Heart left ventricle (tissue), 16 donors: Measurements from ENCODE around the gene RHOB. TPM values are rescaled to one million over a fixed set of nuclear protein-coding genes. Genes with fewer than 3 reads are reported as not detected.
"Not testable (repeated sequence)": the region's sequence is repeated elsewhere in the genome, so short reads cannot be mapped to it uniquely, and the experiment has no call there.

ENCODE experiments used
- ATAC-seq, 4 donors: fragments of 200-7000 bp; cut with Tn5 transposase; one replicate each; pipeline ENCODE4 v1.9.1; 2020 to 2022; ENCODE audit warnings: moderate library complexity in 4 of 4, mild to moderate bottlenecking in 3 of 4, moderate number of reproducible peaks in 1 of 4
- DNase-seq, 5 donors: peaks; one replicate each; pipeline ENCODE4 v3.0.0-alpha.2; 2020
- H3K27ac ChIP-seq, 12 donors: fragments of 200-600 bp; sonication (generic) in 4 of 12; one replicate each; pipeline versions ENCODE4 v1.5.0 to v1.8.0; 2016 to 2022; ENCODE audit warnings: mild to moderate bottlenecking in 2 of 12
- H3K27me3 ChIP-seq, 9 donors: fragments of 200-600 bp; sonication (generic) in 2 of 9; one replicate each; pipeline versions ENCODE4 v1.5.1 to v1.8.0; 2016 to 2022; ENCODE audit warnings: mild to moderate bottlenecking in 3 of 9
- H3K36me3 ChIP-seq, 9 donors: fragments of 200-600 bp; sonication (generic) in 2 of 9; one replicate each; pipeline versions ENCODE4 v1.5.0 to v1.8.0; 2018 to 2022; ENCODE audit warnings: mild to moderate bottlenecking in 2 of 9
- H3K4me1 ChIP-seq, 12 donors: fragments of 200-600 bp; sonication (generic) in 4 of 12; one replicate each; pipeline versions ENCODE4 v1.5.0 to v1.8.0; 2016 to 2022; ENCODE audit warnings: mild to moderate bottlenecking in 3 of 12
- H3K4me3 ChIP-seq, 12 donors: fragments of 200-600 bp; sonication (generic) in 4 of 12; one replicate each; pipeline versions ENCODE4 v1.5.0 to v1.8.0; 2017 to 2022; ENCODE audit warnings: mild to moderate bottlenecking in 9 of 12, moderate library complexity in 4 of 12
- H3K9me3 ChIP-seq, 12 donors: fragments of 200-600 bp; sonication (generic) in 4 of 12; one replicate each; pipeline versions ENCODE4 v1.5.0 to v1.8.0; 2016 to 2022; ENCODE audit warnings: mild to moderate bottlenecking in 1 of 12
- POLR2A ChIP-seq, 2 donors: fragments of 450-650 bp; IDR thresholded peaks; one replicate each; pipeline ENCODE4 v1.6.1; 2017; ENCODE audit warnings: antibody characterized with exemption in 2 of 2, mild to moderate bottlenecking in 2 of 2, moderate library complexity in 2 of 2
- WGBS, 4 donors: extraction: QIAGEN DNeasy Blood & Tissue Kit in 2 of 4; methylation state at CpG; one replicate each; pipeline versions ENCODE4 v1.1.5 to v1.1.7; 2013 to 2018; 5-methylcytosine and 5-hydroxymethylcytosine counted together
- intact Hi-C, 10 donors: fragments of 100-400 bp; cut with DNase I; formaldehyde crosslinking; loops; one replicate each; pipeline versions ENCODE4 v1.11.1 to v1.14.2; 2022
- polyA plus RNA-seq, 2 donors: library from polyadenylated mRNA; stranded (reverse); fragments of 200-250 nt; gene quantifications; one replicate each; pipeline ENCODE4 v1.2.3, GENCODE V29; 2013
- total RNA-seq, 9 donors: library from RNA; depleted of rRNA in 2 of 9; stranded (reverse); fragments of >200 nt in 2 of 9; fragmentation: NEBNext Ultra II Directional in 3 of 9; extraction: Animal tissue kit (Norgen Biotek cat#: 25700) in 3 of 9; gene quantifications; one replicate each; pipeline versions ENCODE4 v1.1.0 to v1.2.4, GENCODE V29; 2016 to 2023
- TF ChIP-seq, protein P1 (sequence below), 12 donors: fragments of 200-600 bp; sonication (generic) in 4 of 12; IDR thresholded peaks; one replicate each; pipeline versions ENCODE4 v1.5.0 to v1.8.0; 2018 to 2022; ENCODE audit warnings: antibody characterized with exemption in 12 of 12, mild to moderate bottlenecking in 5 of 12
- donor health status: ischemic (EF 13 %, LVEDD 7.1; RV severe dilation, severe dysfunction).
- donor health status: healthy with polysubstance abuse.
- donor health status: DM: no; HTN: yes; CAD: no.
- donor health status: DM: no; HTN: no; CAD: no.
- donor health status: ischemic (EF 25% LVEDD 6.9; RV normal size, moderate dysfunction).
- donor health status: ischemic (EF 25% LVEDD 5.7; RV mildly dilated, moderate dysfunction).
- donor health status: healthy.
- donor health status: DM: yes; HTN: yes; CAD: no.
- donor health status: ischemic (EF 35%, LVEDD 5.7; RV mildly dilated, moderate dysfunction).
- donor health status: nonischemic (EF 11% LVEDD 7.7; RV severe dilation, severe dysfunction).
- donor health status: DM: yes; HTN: yes; CAD: no.
- donor health status: PGD.
- donor health status: ischemic (EF 29% LVEDD 5.4; RV normal size, mild dysfunction).
- donor health status: nonischemic (EF 23%, LVEDD 6.1; RV moderate dilation, normal function).

RHOB gene
- total and polyA plus RNA-seq, 11 donors, result 105 to 429 (median 169) TPM

DNA sequence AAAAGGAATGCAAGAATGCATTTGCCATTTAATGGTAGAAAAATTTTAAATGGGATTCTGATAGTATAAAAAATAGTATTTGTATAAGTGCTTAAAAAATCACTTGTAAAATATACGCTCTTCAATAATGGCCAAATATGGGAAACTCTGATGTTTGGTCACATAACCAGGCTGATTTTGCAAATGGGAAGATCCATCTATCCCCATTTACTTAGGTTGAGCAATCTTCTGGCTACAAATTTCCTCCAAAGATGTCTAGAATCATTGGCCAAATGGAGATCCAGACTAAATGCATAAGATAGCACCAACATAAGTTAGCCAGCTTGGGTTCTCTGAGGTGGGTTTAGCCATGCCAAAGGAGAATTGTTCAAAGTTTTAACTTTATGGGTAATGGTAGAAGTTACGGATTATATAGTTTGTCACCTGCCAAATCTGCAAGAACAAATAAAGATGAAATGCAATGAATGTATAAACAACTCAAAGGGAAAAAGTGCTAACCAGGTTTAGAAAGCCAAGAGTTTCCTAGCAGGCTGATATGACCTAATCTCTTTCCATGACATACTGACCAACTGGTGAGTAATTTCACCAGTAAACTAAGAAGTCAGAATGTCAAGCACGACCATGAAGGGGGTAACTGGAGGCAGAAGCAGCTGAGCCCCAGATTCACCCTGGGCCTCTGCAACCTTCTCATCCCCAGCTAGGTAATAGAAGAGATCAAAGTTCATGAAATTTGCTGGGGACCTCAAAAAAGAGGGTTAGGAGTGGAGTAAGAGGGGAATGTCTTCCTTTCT is 10.0 kb downstream of the RHOB start:
- 87 to 91% (median 89%) methylated on average over 3 of the region's 3 CpGs for WGBS, 4 donors
- Histone ChIP-seq H3K4me1 (peaks cover 0 to 9% (median 2%) of the 10 kb centered on the region in 12 donors), H3K36me3 (no peaks in the 10 kb centered on the region), H3K27ac (peak overlapping the region in 1 of 12 donors; percentile 52), H3K4me3 (no peak overlapping the region), H3K9me3 (peaks cover 0 to 5% (median 0%) of the 10 kb centered on the region in 12 donors), H3K27me3 (no peaks in the 10 kb centered on the region)
- intact Hi-C loops, result loop anchor here in 2 of 10 donors (10.0 kb wide), 1 partner anchor 68 kb away; no protein-coding TSS in a partner anchor
- TF ChIP-seq, protein P1, sequence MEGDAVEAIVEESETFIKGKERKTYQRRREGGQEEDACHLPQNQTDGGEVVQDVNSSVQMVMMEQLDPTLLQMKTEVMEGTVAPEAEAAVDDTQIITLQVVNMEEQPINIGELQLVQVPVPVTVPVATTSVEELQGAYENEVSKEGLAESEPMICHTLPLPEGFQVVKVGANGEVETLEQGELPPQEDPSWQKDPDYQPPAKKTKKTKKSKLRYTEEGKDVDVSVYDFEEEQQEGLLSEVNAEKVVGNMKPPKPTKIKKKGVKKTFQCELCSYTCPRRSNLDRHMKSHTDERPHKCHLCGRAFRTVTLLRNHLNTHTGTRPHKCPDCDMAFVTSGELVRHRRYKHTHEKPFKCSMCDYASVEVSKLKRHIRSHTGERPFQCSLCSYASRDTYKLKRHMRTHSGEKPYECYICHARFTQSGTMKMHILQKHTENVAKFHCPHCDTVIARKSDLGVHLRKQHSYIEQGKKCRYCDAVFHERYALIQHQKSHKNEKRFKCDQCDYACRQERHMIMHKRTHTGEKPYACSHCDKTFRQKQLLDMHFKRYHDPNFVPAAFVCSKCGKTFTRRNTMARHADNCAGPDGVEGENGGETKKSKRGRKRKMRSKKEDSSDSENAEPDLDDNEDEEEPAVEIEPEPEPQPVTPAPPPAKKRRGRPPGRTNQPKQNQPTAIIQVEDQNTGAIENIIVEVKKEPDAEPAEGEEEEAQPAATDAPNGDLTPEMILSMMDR (IDR thresholded peaks at IDR 0.05), result no peak
- no peak for TF ChIP-seq POLR2A (IDR thresholded peaks at IDR 0.05)
- no peak for DNase-seq
- no peak for ATAC-seq

DNA sequence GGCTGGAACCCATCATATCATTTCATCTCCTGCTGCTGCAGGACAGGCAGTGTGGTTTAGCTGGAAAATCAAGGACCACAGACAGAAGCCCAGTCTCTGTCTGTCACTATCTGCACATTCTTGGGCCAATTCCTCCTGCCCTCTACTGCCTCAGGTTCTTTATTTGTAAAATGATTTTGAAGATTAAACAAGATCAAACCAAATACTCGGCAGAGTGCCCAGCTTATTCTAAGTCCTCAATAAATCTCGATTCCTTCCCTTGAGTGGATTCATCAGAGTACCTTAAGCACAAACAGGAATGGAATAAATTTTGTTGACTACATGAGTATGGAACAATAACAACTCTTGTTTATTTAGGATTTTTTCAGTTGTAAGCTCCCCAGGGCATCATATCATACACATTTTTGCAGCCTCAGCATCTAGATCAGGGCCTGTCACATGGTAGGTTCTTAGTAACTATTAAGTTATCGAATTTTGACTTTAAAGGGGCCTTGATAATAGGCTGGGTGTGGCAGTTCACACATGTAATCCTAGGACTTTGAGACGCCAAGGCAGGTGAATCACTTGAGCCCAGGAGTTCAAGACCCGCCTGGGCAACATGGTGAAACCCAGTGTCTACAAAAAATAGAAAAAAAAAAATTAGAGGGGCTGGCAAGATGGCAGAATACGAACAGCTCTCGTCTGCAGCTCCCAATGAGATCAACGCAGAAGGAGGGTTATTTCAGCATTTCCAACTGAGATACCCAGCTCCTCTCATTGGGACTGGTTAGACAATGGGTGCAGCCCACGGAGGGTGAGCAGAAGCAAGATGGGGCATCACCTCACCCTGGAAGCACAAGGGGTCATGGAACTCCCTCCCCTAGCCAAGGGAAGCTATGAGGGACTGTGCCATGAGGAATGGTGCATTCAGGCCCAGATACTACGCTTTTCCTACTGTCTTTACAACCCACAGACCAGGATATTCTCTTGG is 11.1 kb downstream of the RHOB start:
- H3K36me3 ChIP-seq, result no peaks in the 10 kb centered on the region
- no peaks in the 10 kb centered on the region for H3K27me3 ChIP-seq
- peaks cover 0 to 5% (median 0%) of the 10 kb centered on the region in 12 donors for H3K9me3 ChIP-seq
- intact Hi-C loops, result loop anchor here in 2 of 10 donors (10.0 kb wide), 1 partner anchor 67 kb away; no protein-coding TSS in a partner anchor
- 92 to 97% (median 96%) methylated on average over 10 of the region's 10 CpGs for WGBS, 4 donors
- peak overlapping the region in 1 of 12 donors; percentile 52 for H3K27ac ChIP-seq
- TF ChIP-seq, protein P1 (IDR thresholded peaks at IDR 0.05), result no peak
- TF ChIP-seq POLR2A (IDR thresholded peaks at IDR 0.05), result no peak
- peaks cover 0 to 3% (median 0%) of the 10 kb centered on the region in 12 donors for H3K4me1 ChIP-seq
- DNase-seq (no peak), ATAC-seq (no peak)
- H3K4me3 ChIP-seq, result no peak overlapping the region

DNA sequence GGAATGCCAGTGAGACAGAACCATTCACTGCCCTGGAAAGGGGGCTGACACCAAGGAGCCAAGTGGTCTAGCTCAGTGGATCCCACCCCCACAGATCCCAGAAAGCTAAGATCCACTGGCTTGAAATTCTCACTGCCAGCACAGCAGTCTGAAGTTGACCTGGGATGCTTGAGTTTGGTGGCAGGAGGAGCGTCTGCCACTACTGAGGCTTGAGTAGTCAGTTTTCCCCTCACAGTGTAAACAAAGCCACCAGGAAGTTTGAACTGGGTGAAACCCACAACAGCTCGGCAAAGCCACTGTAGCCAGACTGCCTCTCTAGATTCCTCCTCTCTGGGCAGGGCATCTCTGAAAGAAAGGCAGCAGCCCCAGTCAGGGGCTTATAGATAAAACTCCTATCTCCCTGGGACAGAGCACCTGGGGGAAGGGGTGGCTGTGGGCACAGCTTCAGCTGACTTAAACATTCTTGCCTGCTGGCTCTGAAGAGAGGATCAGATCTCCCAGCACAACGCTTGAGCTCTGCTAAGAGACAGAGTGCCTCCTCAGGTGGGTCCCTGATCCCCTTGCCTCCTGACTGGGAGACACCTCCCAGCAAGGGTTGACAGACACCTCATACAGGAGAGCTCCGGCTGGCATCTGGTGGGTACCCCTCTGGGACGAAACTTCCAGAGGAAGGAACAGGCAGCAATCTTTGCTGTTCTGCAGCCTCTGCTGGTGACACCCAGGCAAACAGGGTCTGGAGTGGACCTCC is 12.0 kb downstream of the RHOB start:
- not testable (repeated sequence) for H3K27ac ChIP-seq, H3K9me3 ChIP-seq, DNase-seq, H3K36me3 ChIP-seq, H3K27me3 ChIP-seq, H3K4me1 ChIP-seq, H3K4me3 ChIP-seq, ATAC-seq
- intact Hi-C loops, result loop anchor here in 2 of 10 donors (10.0 kb wide), 1 partner anchor 66 kb away; no protein-coding TSS in a partner anchor
- WGBS, 4 donors, result 74 to 94% (median 91%) methylated on average over 4 to 5 of the region's 5 CpGs

DNA sequence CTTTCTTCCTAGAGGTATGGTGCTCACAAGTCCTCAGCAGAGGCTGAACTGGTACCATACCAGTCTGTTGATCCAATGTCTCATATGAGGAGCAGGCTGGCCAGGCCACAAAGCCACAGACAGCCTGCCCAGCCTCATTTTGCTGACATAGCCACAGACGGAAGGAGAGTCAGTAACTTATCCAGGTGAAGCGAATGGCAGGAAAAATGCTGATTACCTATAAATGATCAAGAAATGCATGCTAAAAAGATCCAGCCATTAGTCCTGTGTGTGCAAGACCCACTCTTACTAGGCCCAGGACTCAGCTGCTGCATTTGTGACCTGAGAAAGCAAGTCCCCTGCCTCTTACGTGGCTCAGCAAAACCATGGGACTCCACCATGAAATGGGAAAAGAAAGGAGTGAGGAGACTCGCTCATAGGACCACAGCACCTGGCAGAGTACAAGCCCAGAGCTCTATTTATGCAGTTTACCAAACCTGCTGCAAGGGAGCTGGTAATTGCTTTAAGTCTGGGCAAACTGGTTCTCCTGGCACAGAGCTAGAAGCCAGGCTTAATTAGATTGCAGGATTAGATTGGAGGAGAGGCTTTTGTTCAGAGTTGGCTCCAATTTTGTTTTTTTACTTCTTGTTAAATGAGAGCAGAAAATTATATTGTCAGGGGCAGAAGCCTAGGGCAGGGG is 19.0 kb downstream of the RHOB start:
- Histone ChIP-seq H3K9me3 (no peaks in the 10 kb centered on the region), H3K4me3 (no peak overlapping the region), H3K27me3 (no peaks in the 10 kb centered on the region), H3K4me1 (peaks cover 0 to 5% (median 0%) of the 10 kb centered on the region in 12 donors), H3K27ac (peak overlapping the region in 1 of 12 donors; percentile 48), H3K36me3 (no peaks in the 10 kb centered on the region)
- 68 to 96% (median 78%) methylated on average over 4 of the region's 4 CpGs for WGBS, 4 donors
- intact Hi-C loops, result loop anchor here in 2 of 10 donors (5.0 kb wide), 2 partner anchors 41 to 56 kb away; no protein-coding TSS in a partner anchor
- peak in 1 of 5 donors; percentile 7 for DNase-seq
- no peak for TF ChIP-seq POLR2A (IDR thresholded peaks at IDR 0.05)
- TF ChIP-seq, protein P1 (IDR thresholded peaks at IDR 0.05), result no peak
- ATAC-seq, result no peak
